Kidney (tissue), 14 donors: ENCODE data around the gene IDUA. TPM values are rescaled to one million over a fixed set of nuclear protein-coding genes. Genes with fewer than 3 reads are reported as not detected.
A peak's percentile ranks its signal among the peaks of the same experiment; 100 is the strongest.

ENCODE experiments used
- DNase-seq, 5 donors: peaks; one replicate each; pipeline ENCODE4 v3.0.0-alpha.2; 2013 to 2020
- FAIRE-seq: peaks from 2 replicates; lab custom pipeline; 2012; peaks lifted over from hg19 to GRCh38; lab: Jason Lieb, UNC
- H3K27ac ChIP-seq, 2 donors: one replicate each; pipeline ENCODE4 v1.7.0; 2013; ENCODE audit warnings: low read depth in 2 of 2, low read length in 2 of 2, inconsistent platforms in 1 of 2
- H3K27me3 ChIP-seq: one replicate; pipeline ENCODE4 v1.7.1; 2013; ENCODE audit warnings: low read length, inconsistent platforms; ENCODE audit not compliant: control insufficient read depth, insufficient read depth
- H3K36me3 ChIP-seq, 3 donors: one replicate each; pipeline versions ENCODE4 v1.7.0 to v1.7.1; 2013; ENCODE audit warnings: low read length in 3 of 3, control low read depth in 1 of 3, inconsistent platforms in 1 of 3; ENCODE audit not compliant: insufficient read depth in 3 of 3, control insufficient read depth in 2 of 3
- H3K4me1 ChIP-seq, 3 donors: one replicate each; pipeline versions ENCODE4 v1.7.0 to v1.7.1; 2013; ENCODE audit warnings: low read length in 3 of 3, inconsistent platforms in 1 of 3, low read depth in 1 of 3; ENCODE audit not compliant: control insufficient read depth in 2 of 3, insufficient read depth in 2 of 3
- H3K4me3 ChIP-seq, 3 donors: one replicate each; pipeline versions ENCODE4 v1.7.0 to v1.8.1; 2013; ENCODE audit warnings: low read length in 3 of 3, control low read depth in 1 of 3, inconsistent platforms in 1 of 3
- H3K9ac ChIP-seq, 3 donors: one replicate each; pipeline versions ENCODE4 v1.7.0 to v1.7.1; 2013; ENCODE audit warnings: low read length in 3 of 3, control low read depth in 1 of 3, inconsistent platforms in 1 of 3
- H3K9me3 ChIP-seq, 3 donors: one replicate each; pipeline versions ENCODE4 v1.7.0 to v1.7.1; 2013; ENCODE audit warnings: low read length in 3 of 3, control low read depth in 1 of 3, inconsistent platforms in 1 of 3; ENCODE audit not compliant: control insufficient read depth in 2 of 3, insufficient read depth in 1 of 3
- CTCF ChIP-seq: IDR thresholded peaks from 3 replicates; pipeline ENCODE4 v1.5.1; 2012; ENCODE audit warnings: mild to moderate bottlenecking, moderate library complexity, borderline replicate concordance; ENCODE audit not compliant: insufficient read depth; ENCODE audit errors: extremely low read depth
- intact Hi-C: fragments of 100-400 bp; cut with DNase I; formaldehyde crosslinking; loops from one replicate; pipeline ENCODE4 v1.11.1; 2022
- polyA plus RNA-seq: library from polyadenylated mRNA; stranded (reverse); fragments of 350-450 nt; fragmentation: Illumina TruSeq; extraction: RNeasy Lipid Tissue Mini Kit (QIAGEN cat#74804); gene quantifications from one replicate; pipeline ENCODE4 v1.2.3, GENCODE V29; 2014; ENCODE audit warnings: low read depth, low replicate concordance; ENCODE audit not compliant: insufficient read depth
- total RNA-seq: library from RNA; stranded (reverse); fragmentation: NEBNext Ultra II Directional; extraction: Animal tissue kit (Norgen Biotek cat#: 25700); gene quantifications from one replicate; pipeline ENCODE4 v1.2.1, GENCODE V29; 2021
- donor health status: control.
- donor health status: control.
- donor health status: control.
- donor health status: control.
- donor health status: control.
- donor health status: DM: yes; HTN: yes; CAD: no.
- donor health status: Normal renal cell carcinoma (clear cell type).

IDUA gene
- total and polyA plus RNA-seq, 2 donors from 2014 or later = 11.9 to 58.5 TPM

GRCh38 chr4:1047976-1048772 lies 61.3 kb downstream of the IDUA start:
- no peak overlapping the region for H3K27ac ChIP-seq

GRCh38 chr4:1048773-1049590 lies 62.1 kb downstream of the IDUA start:
- FAIRE-seq (no peak), DNase-seq (peak in 2 of 5 donors; percentile 37 to 57)
- intact Hi-C loops = no loop called here
- Histone ChIP-seq H3K27ac (no peak overlapping the region), H3K27me3 (peaks cover 2% of the 10 kb centered on the region), H3K36me3 (no peaks in the 10 kb centered on the region), H3K4me3 (no peak overlapping the region), H3K4me1 (peaks cover 0 to 5% (median 0%) of the 10 kb centered on the region in 3 donors), H3K9me3 (no peaks in the 10 kb centered on the region), H3K9ac (no peak overlapping the region)
- no peak for TF ChIP-seq CTCF

More at GRCh38 chr4:1047976-1048772, 61.3 kb downstream of the IDUA start:
- no peak overlapping the region for H3K9ac ChIP-seq
- no peaks in the 10 kb centered on the region for H3K36me3 ChIP-seq
- no peak for TF ChIP-seq CTCF
- peaks cover 0 to 9% (median 0%) of the 10 kb centered on the region in 3 donors for H3K4me1 ChIP-seq
- H3K4me3 ChIP-seq = no peak overlapping the region
- peaks cover 5% of the 10 kb centered on the region for H3K27me3 ChIP-seq
- H3K9me3 ChIP-seq = no peaks in the 10 kb centered on the region
- FAIRE-seq (no peak), DNase-seq (peak in 2 of 5 donors; percentile 49 to 64)
- intact Hi-C loops = no loop called here

- peaks cover 2% of the 10 kb centered on the region for H3K27me3 ChIP-seq
- peak in 2 of 5 donors; percentile 60 to 74 for DNase-seq
- TF ChIP-seq CTCF = no peak
These were observed 62.7 kb downstream of the IDUA start for GRCh38 chr4:1049591-1049905.

More at GRCh38 chr4:1049591-1049905, 62.7 kb downstream of the IDUA start:
- no peaks in the 10 kb centered on the region for H3K36me3 ChIP-seq
- no peak overlapping the region for H3K9ac ChIP-seq
- FAIRE-seq = no peak
- H3K4me1 ChIP-seq = peaks cover 0 to 5% (median 0%) of the 10 kb centered on the region in 3 donors
- no peak overlapping the region for H3K27ac ChIP-seq
- intact Hi-C loops = no loop called here
- no peak overlapping the region for H3K4me3 ChIP-seq
- H3K9me3 ChIP-seq = no peaks in the 10 kb centered on the region
